Activated CD4-positive, alpha-beta T cell treated with anti-CD3 and anti-CD28 coated beads, Interleukin-2, amount 10 ng/mL, durations not matched to agents 24 days and 14 days (primary cell): ENCODE results near the gene MGST3. TPM values are rescaled to one million over a fixed set of nuclear protein-coding genes. Genes with fewer than 3 reads are reported as not detected.
"Not testable (repeated sequence)": the region's sequence is repeated elsewhere in the genome, so short reads cannot be mapped to it uniquely, and the experiment has no call there.

Source experiments
- DNase-seq: peaks from one replicate; pipeline ENCODE4 v3.0.0; 2022
- H3K27ac Mint-ChIP-seq: one replicate; pipeline ENCODE4 v1.8.0; 2022; ENCODE audit warnings: mild to moderate bottlenecking, mixed read lengths
- H3K27me3 Mint-ChIP-seq: one replicate; pipeline ENCODE4 v1.8.0; 2022; ENCODE audit warnings: mixed read lengths
- H3K36me3 Mint-ChIP-seq: one replicate; pipeline ENCODE4 v1.8.0; 2022; ENCODE audit warnings: low read depth, mild to moderate bottlenecking, mixed read lengths
- H3K4me1 Mint-ChIP-seq: one replicate; pipeline ENCODE4 v1.8.0; 2021; ENCODE audit warnings: mixed read lengths
- H3K4me3 Mint-ChIP-seq: one replicate; pipeline ENCODE4 v1.8.0; 2022; ENCODE audit warnings: mild to moderate bottlenecking, moderate library complexity, mixed read lengths
- H3K9me3 Mint-ChIP-seq: one replicate; pipeline ENCODE4 v1.8.0; 2021; ENCODE audit warnings: mixed read lengths
- intact Hi-C: fragments of 100-400 bp; cut with micrococcal nuclease; formaldehyde crosslinking; loops from one replicate; pipeline ENCODE4 v1.15.1; 2023
- total RNA-seq: library from RNA; stranded (reverse); gene quantifications from 2 replicates; pipeline ENCODE4 v1.2.3, GENCODE V29; 2022

Gene MGST3
- 25.7 and 28.1 TPM in 2 replicates for total RNA-seq

- Mint-ChIP-seq H3K4me1 (peaks cover 17% of the 10 kb centered on the region), H3K36me3 (peaks cover 2% of the 10 kb centered on the region), H3K27ac (no peak within 1 kb of the TSS), H3K9me3 (no peaks in the 10 kb centered on the region), H3K4me3 (no peak within 1 kb of the TSS), H3K27me3 (peaks cover 10% of the 10 kb centered on the region)
- peak; percentile 98 for DNase-seq
- intact Hi-C loops, result loop anchor here (1.0 to 2.0 kb wide), 5 partner anchors 29 to 1590 kb away; partner anchors contain the start of genes ALDH9A1, POU2F1, TMCO1 and UCK2
Measured at GRCh38 chr1:165630629-165631341, at the start of gene MGST3. Gene MGST3 (plus strand): TSS chr1:165631234. CDS start chr1:165649848, 18,614 bp downstream.

GRCh38 chr1:165581926-165582325, 49.1 kb upstream of the MGST3 start:
- Mint-ChIP-seq H3K27ac (no peak overlapping the region), H3K36me3 (no peaks in the 10 kb centered on the region), H3K27me3 (peaks cover 44% of the 10 kb centered on the region), H3K9me3 (no peaks in the 10 kb centered on the region), H3K4me1 (no peaks in the 10 kb centered on the region), H3K4me3 (no peak overlapping the region)
- no peak for DNase-seq
- intact Hi-C loops, result no loop called here

- H3K4me1 Mint-ChIP-seq, result no peaks in the 10 kb centered on the region
- H3K27me3 Mint-ChIP-seq, result peaks cover 59% of the 10 kb centered on the region
- no peak for DNase-seq
- intact Hi-C loops, result no loop called here
- H3K9me3 Mint-ChIP-seq, result no peaks in the 10 kb centered on the region
- no peak overlapping the region for H3K4me3 Mint-ChIP-seq
- H3K27ac Mint-ChIP-seq, result no peak overlapping the region
- no peaks in the 10 kb centered on the region for H3K36me3 Mint-ChIP-seq
Measured at GRCh38 chr1:165586398-165586797, 44.6 kb upstream of the MGST3 start.

- intact Hi-C loops, result loop anchor here (5.0 to 10.0 kb wide), 2 partner anchors 334 to 583 kb away; no protein-coding TSS in a partner anchor
- not testable (repeated sequence) for H3K36me3 Mint-ChIP-seq, H3K27ac Mint-ChIP-seq, H3K4me3 Mint-ChIP-seq, H3K4me1 Mint-ChIP-seq, H3K9me3 Mint-ChIP-seq, DNase-seq
- peaks cover 70% of the 10 kb centered on the region for H3K27me3 Mint-ChIP-seq
Measured at GRCh38 chr1:165591391-165591790, 39.6 kb upstream of the MGST3 start.

- intact Hi-C loops, result loop anchor here (1.0 to 10.0 kb wide), 5 partner anchors 189 to 582 kb away; no protein-coding TSS in a partner anchor
- no peak overlapping the region for H3K27ac Mint-ChIP-seq
- no peaks in the 10 kb centered on the region for H3K9me3 Mint-ChIP-seq
- peak; percentile 93 for DNase-seq
- peaks cover 73% of the 10 kb centered on the region for H3K27me3 Mint-ChIP-seq
- H3K4me3 Mint-ChIP-seq, result no peak overlapping the region
- peaks cover 16% of the 10 kb centered on the region for H3K4me1 Mint-ChIP-seq
- H3K36me3 Mint-ChIP-seq, result no peaks in the 10 kb centered on the region
Measured at GRCh38 chr1:165592945-165593823, 37.9 kb upstream of the MGST3 start.

- intact Hi-C loops, result loop anchor here (5.0 to 10.0 kb wide), 5 partner anchors 102 to 897 kb away; partner anchors contain the start of gene ALDH9A1
- H3K27ac Mint-ChIP-seq, result no peak overlapping the region
- no peak for DNase-seq
- H3K27me3 Mint-ChIP-seq, result peaks cover 53% of the 10 kb centered on the region
- no peak overlapping the region for H3K4me3 Mint-ChIP-seq
- peaks cover 26% of the 10 kb centered on the region for H3K4me1 Mint-ChIP-seq
- no peaks in the 10 kb centered on the region for H3K9me3 Mint-ChIP-seq
- no peaks in the 10 kb centered on the region for H3K36me3 Mint-ChIP-seq
Measured at GRCh38 chr1:165595246-165595938, 35.6 kb upstream of the MGST3 start.

GRCh38 chr1:165597883-165598675, 33.0 kb upstream of the MGST3 start:
- H3K9me3 Mint-ChIP-seq, result no peaks in the 10 kb centered on the region
- DNase-seq, result peak; percentile 98
- H3K4me1 Mint-ChIP-seq, result peaks cover 28% of the 10 kb centered on the region
- intact Hi-C loops, result loop anchor here (1.0 to 10.0 kb wide), 7 partner anchors 99 to 894 kb away; partner anchors contain the start of genes ALDH9A1, TMCO1 and UCK2
- H3K4me3 Mint-ChIP-seq, result peak overlapping the region; percentile 91
- no peaks in the 10 kb centered on the region for H3K36me3 Mint-ChIP-seq
- peaks cover 42% of the 10 kb centered on the region for H3K27me3 Mint-ChIP-seq
- H3K27ac Mint-ChIP-seq, result peak overlapping the region; percentile 80

- H3K9me3 Mint-ChIP-seq, result no peaks in the 10 kb centered on the region
- DNase-seq, result no peak
- no peaks in the 10 kb centered on the region for H3K36me3 Mint-ChIP-seq
- H3K27me3 Mint-ChIP-seq, result peaks cover 37% of the 10 kb centered on the region
- H3K4me1 Mint-ChIP-seq, result peaks cover 26% of the 10 kb centered on the region
- H3K4me3 Mint-ChIP-seq, result peak overlapping the region; percentile 91
- peak overlapping the region; percentile 80 for H3K27ac Mint-ChIP-seq
- intact Hi-C loops, result loop anchor here (1.0 to 10.0 kb wide), 7 partner anchors 99 to 894 kb away; partner anchors contain the start of genes ALDH9A1, TMCO1 and UCK2
Measured at GRCh38 chr1:165598676-165599059, 32.4 kb upstream of the MGST3 start.

- H3K27me3 Mint-ChIP-seq, result peaks cover 27% of the 10 kb centered on the region
- no peak overlapping the region for H3K27ac Mint-ChIP-seq
- no peak overlapping the region for H3K4me3 Mint-ChIP-seq
- intact Hi-C loops, result loop anchor here (1.0 to 5.0 kb wide), 4 partner anchors 30 to 314 kb away; no protein-coding TSS in a partner anchor
- no peaks in the 10 kb centered on the region for H3K9me3 Mint-ChIP-seq
- H3K4me1 Mint-ChIP-seq, result peaks cover 26% of the 10 kb centered on the region
- H3K36me3 Mint-ChIP-seq, result no peaks in the 10 kb centered on the region
- DNase-seq, result no peak
Measured at GRCh38 chr1:165600793-165601192, 30.2 kb upstream of the MGST3 start.

GRCh38 chr1:165603810-165604209, 27.2 kb upstream of the MGST3 start:
- H3K27me3 Mint-ChIP-seq, result peaks cover 22% of the 10 kb centered on the region
- peaks cover 11% of the 10 kb centered on the region for H3K4me1 Mint-ChIP-seq
- no peak for DNase-seq
- H3K9me3 Mint-ChIP-seq, result no peaks in the 10 kb centered on the region
- no peak overlapping the region for H3K27ac Mint-ChIP-seq
- intact Hi-C loops, result loop anchor here (5.0 kb wide), 1 partner anchor 38 kb away; no protein-coding TSS in a partner anchor
- no peak overlapping the region for H3K4me3 Mint-ChIP-seq
- no peaks in the 10 kb centered on the region for H3K36me3 Mint-ChIP-seq

GRCh38 chr1:165605246-165605645, 25.8 kb upstream of the MGST3 start:
- Mint-ChIP-seq H3K36me3 (no peaks in the 10 kb centered on the region), H3K4me3 (no peak overlapping the region), H3K4me1 (peaks cover 8% of the 10 kb centered on the region), H3K27me3 (peaks cover 22% of the 10 kb centered on the region), H3K27ac (no peak overlapping the region), H3K9me3 (no peaks in the 10 kb centered on the region)
- no peak for DNase-seq
- intact Hi-C loops, result no loop called here

GRCh38 chr1:165606676-165607075, 24.4 kb upstream of the MGST3 start:
- H3K4me1 Mint-ChIP-seq, H3K36me3 Mint-ChIP-seq, intact Hi-C loops, H3K9me3 Mint-ChIP-seq, DNase-seq, H3K27ac Mint-ChIP-seq, H3K4me3 Mint-ChIP-seq: not testable (repeated sequence)
- H3K27me3 Mint-ChIP-seq, result peaks cover 18% of the 10 kb centered on the region

- no peaks in the 10 kb centered on the region for H3K9me3 Mint-ChIP-seq
- no peaks in the 10 kb centered on the region for H3K36me3 Mint-ChIP-seq
- no peak overlapping the region for H3K27ac Mint-ChIP-seq
- no peak overlapping the region for H3K4me3 Mint-ChIP-seq
- no peaks in the 10 kb centered on the region for H3K4me1 Mint-ChIP-seq
- H3K27me3 Mint-ChIP-seq, result peaks cover 28% of the 10 kb centered on the region
- no peak for DNase-seq
- intact Hi-C loops, result no loop called here
Measured at GRCh38 chr1:165610866-165611265, 20.2 kb upstream of the MGST3 start.
